Endothelial cell of umbilical vein (primary cell): Measurements from ENCODE around the gene FPR1. TPM values are rescaled to one million over a fixed set of nuclear protein-coding genes. Genes with fewer than 3 reads are reported as not detected.

Experiments used
- BruUV-seq: library from RNA; stranded (reverse); fragments of 400-500 nt; replicated peaks from 2 replicates; lab custom pipeline; 2021; lab: Mats Ljungman, UMichigan
- CTCF ChIA-PET: fragments of 300-600, 350-600 bp; sonication (Branson Sonifier 250); formaldehyde crosslinking; loops from one replicate; lab custom pipeline; 2021; ENCODE audit warnings: antibody characterized with exemption, inconsistent platforms; lab: Charles Lee
- POLR2A ChIA-PET: fragments of 300-600, 350-600 bp; sonication (Branson Sonifier 250); formaldehyde crosslinking; loops from one replicate; lab custom pipeline; 2021; ENCODE audit warnings: antibody characterized with exemption, inconsistent platforms; lab: Charles Lee
- DNase-seq: peaks from one replicate; pipeline ENCODE4 v3.0.0-alpha.2; 2011; ENCODE audit warnings: low read depth, low spot score
- FAIRE-seq: peaks from 2 replicates; lab custom pipeline; 2011; peaks lifted over from hg19 to GRCh38; lab: Jason Lieb, UNC
- H2AFZ ChIP-seq: 2 replicates; pipeline ENCODE4 v1.6.0; 2012; ENCODE audit warnings: low read depth, low read length, control low read depth, inconsistent platforms
- H3K27ac ChIP-seq: 2 replicates; pipeline ENCODE4 v1.5.1; 2011; ENCODE audit warnings: low read depth, mild to moderate bottlenecking, control low read depth, low read length, moderate library complexity; ENCODE audit not compliant: insufficient read depth
- H3K27me3 ChIP-seq, 2 experiments: 2 replicates each; pipeline versions ENCODE4 v1.6.0 to v1.6.1; 2011; ENCODE audit warnings: low read length in 2 of 2, mixed read lengths in 1 of 2; ENCODE audit not compliant: control insufficient read depth in 2 of 2, insufficient read depth in 2 of 2
- H3K36me3 ChIP-seq, 2 experiments: 2 replicates in 1 of 2; 3 replicates in 1 of 2; pipeline ENCODE4 v1.5.1; 2011; ENCODE audit warnings: low read length in 2 of 2, mild to moderate bottlenecking in 1 of 2, moderate library complexity in 1 of 2; ENCODE audit not compliant: control insufficient read depth in 2 of 2, insufficient read depth in 2 of 2; ENCODE audit errors: extremely low read depth in 1 of 2
- H3K4me1 ChIP-seq: 3 replicates; pipeline ENCODE4 v1.5.1; 2011; ENCODE audit warnings: mild to moderate bottlenecking, low read length; ENCODE audit not compliant: control insufficient read depth, insufficient read depth; ENCODE audit errors: extremely low read depth
- H3K4me2 ChIP-seq: 2 replicates; pipeline ENCODE4 v1.6.1; 2011; ENCODE audit warnings: low read length, control low read depth, mixed read lengths; ENCODE audit not compliant: insufficient read depth
- H3K4me3 ChIP-seq, 3 experiments: fragments of 200-600 bp in 1 of 3; sonication (generic), shearing (Covaris generic) in 1 of 3; replicated peaks in 1 of 3; 2 replicates each; pipeline ENCODE4 v1.5.1; 2011 to 2016; ENCODE audit warnings: control low read depth in 3 of 3, low read length in 3 of 3, mild to moderate bottlenecking in 2 of 3, inconsistent platforms in 1 of 3, low read depth in 1 of 3, moderate library complexity in 1 of 3; ENCODE audit not compliant: insufficient read depth in 1 of 3
- H3K79me2 ChIP-seq: 2 replicates; pipeline ENCODE4 v1.6.0; 2012; ENCODE audit warnings: low read length, inconsistent platforms; ENCODE audit not compliant: control insufficient read depth, insufficient read depth
- H3K9ac ChIP-seq: replicated peaks from 2 replicates; pipeline ENCODE3; 2011; ENCODE audit warnings: low read length, control low read depth; ENCODE audit not compliant: insufficient read depth; ENCODE audit errors: extremely low read depth
- H3K9me1 ChIP-seq: replicated peaks from 3 replicates; pipeline ENCODE4 v1.6.0; 2011; ENCODE audit warnings: mild to moderate bottlenecking, low read length; ENCODE audit not compliant: control insufficient read depth, insufficient read depth; ENCODE audit errors: extremely low read depth
- H3K9me3 ChIP-seq: replicated peaks from 2 replicates; pipeline ENCODE4 v1.5.1; 2012; ENCODE audit warnings: low read length, inconsistent platforms; ENCODE audit not compliant: control insufficient read depth, insufficient read depth
- H4K20me1 ChIP-seq: replicated peaks from 2 replicates; pipeline ENCODE3; 2011; ENCODE audit warnings: mild to moderate bottlenecking, low read length; ENCODE audit not compliant: control insufficient read depth, insufficient read depth; ENCODE audit errors: extremely low read depth
- CTCF ChIP-seq, 2 donors: IDR thresholded peaks; 1 replicate in 1 of 2; 2 replicates in 1 of 2; pipeline ENCODE4 v1.5.1; 2011; ENCODE audit warnings: low read length in 2 of 2, mild to moderate bottlenecking in 2 of 2, moderate library complexity in 2 of 2, control low read depth in 1 of 2, inconsistent platforms in 1 of 2, low read depth in 1 of 2; ENCODE audit not compliant: insufficient read depth in 1 of 2; ENCODE audit errors: extremely low read depth in 1 of 2
- EZH2 ChIP-seq: IDR thresholded peaks from 2 replicates; pipeline ENCODE4 v1.6.1; 2012; ENCODE audit warnings: borderline replicate concordance, low read depth, mild to moderate bottlenecking, moderate library complexity, low read length, inconsistent platforms; ENCODE audit not compliant: severe bottlenecking
- FOS ChIP-seq: IDR thresholded peaks from 2 replicates; pipeline ENCODE4 v1.6.1; 2011; ENCODE audit warnings: mild to moderate bottlenecking, low read length, moderate library complexity, borderline replicate concordance; ENCODE audit not compliant: insufficient read depth
- GATA2 ChIP-seq: IDR thresholded peaks from 2 replicates; pipeline ENCODE4 v1.7.0; 2011; ENCODE audit warnings: low read depth, mild to moderate bottlenecking, moderate library complexity, mixed read lengths, low read length; ENCODE audit not compliant: insufficient read length, insufficient read depth
- JUN ChIP-seq: IDR thresholded peaks from 2 replicates; pipeline ENCODE4 v1.6.1; 2011; ENCODE audit warnings: borderline replicate concordance, low read depth; ENCODE audit not compliant: insufficient read length, insufficient read depth
- MYC ChIP-seq: IDR thresholded peaks from one replicate; pipeline ENCODE4 v1.6.1; 2011; ENCODE audit warnings: mild to moderate bottlenecking, low read depth, low read length
- POLR2AphosphoS5 ChIP-seq: IDR thresholded peaks from 2 replicates; pipeline ENCODE4 v1.6.1; 2012; ENCODE audit warnings: low read depth, mild to moderate bottlenecking, control low read depth, low read length, moderate library complexity; ENCODE audit not compliant: insufficient read depth
- dilution Hi-C: fragments of 300-500 bp; cut with MboI; formaldehyde crosslinking; loops from one replicate; pipeline ENCODE4 v1.15.0; 2019; ENCODE audit warnings: low sequenced_read_pairs; ENCODE audit not compliant: extremely low pct_ligation_motif_present
- intact Hi-C: fragments of 100-400 bp; cut with micrococcal nuclease; formaldehyde crosslinking; loops from one replicate; pipeline ENCODE4 v1.10.0; 2022
- polyA plus RNA-seq, 4 experiments: library from polyadenylated mRNA; depleted of rRNA in 3 of 4; stranded (reverse) in 3 of 4; unstranded in 1 of 4; fragments of >200 nt; gene quantifications; 2 replicates each; pipeline versions ENCODE4 v1.2.1 to v1.2.3, GENCODE V29; 2011 to 2012; ENCODE audit warnings: missing spikeins in 1 of 4
- total RNA-seq: library from RNA; stranded (reverse); gene quantifications from 2 replicates; pipeline ENCODE4 v1.2.3, GENCODE V29; 2021

Gene FPR1
- total and polyA plus RNA-seq, 2 donors (not counting 3 experiments of a cell fraction or from before 2014, with no cell fraction given), result not detected

- CTCF ChIA-PET, result no interaction called here
- DNase-seq (no peak), FAIRE-seq (no peak)
- dilution Hi-C loops (no loop called here), intact Hi-C loops (no loop called here)
- no peaks in the 10 kb centered on the region for H4K20me1 ChIP-seq
- BruUV-seq, result no TSS peak
- H3K9me3 ChIP-seq, result no peaks in the 10 kb centered on the region
- no peak overlapping the region for H3K4me3 ChIP-seq
- no peaks in the 10 kb centered on the region for H3K79me2 ChIP-seq
- H3K4me1 ChIP-seq, result no peaks in the 10 kb centered on the region
- no peak overlapping the region for H3K4me2 ChIP-seq
- no peaks in the 10 kb centered on the region for H3K27me3 ChIP-seq
- no peak overlapping the region for H3K27ac ChIP-seq
- no peaks in the 10 kb centered on the region for H3K36me3 ChIP-seq
- POLR2A ChIA-PET, result no interaction called here
- H2AFZ ChIP-seq, result no peak overlapping the region
- H3K9ac ChIP-seq, result no peak overlapping the region
- H3K9me1 ChIP-seq, result no peaks in the 10 kb centered on the region
- TF ChIP-seq POLR2AphosphoS5 (no peak), FOS (no peak), CTCF (IDR thresholded peaks at IDR 0.05; ENCODE audit: extremely low read depth in 1 of 2, insufficient read depth in 1 of 2, low read depth in 1 of 2, low read length in 2 of 2) (no peak), MYC (no peak), EZH2 (no peak), JUN (no peak), GATA2 (no peak)
Measured at GRCh38 chr19:51740356-51740755, 11.3 kb downstream of the FPR1 start.
